Amygdala (tissue), 56 donors: Measurements from ENCODE around the gene CCN5.
"Not testable (repeated sequence)": the region's sequence is repeated elsewhere in the genome, so short reads cannot be mapped to it uniquely, and the experiment has no call there.

ENCODE experiments used
- DNase-seq, 56 donors: peaks; one replicate each; lab custom pipeline; 2025; lab: John Stamatoyannopoulos, UW

CCN5 gene

DNA sequence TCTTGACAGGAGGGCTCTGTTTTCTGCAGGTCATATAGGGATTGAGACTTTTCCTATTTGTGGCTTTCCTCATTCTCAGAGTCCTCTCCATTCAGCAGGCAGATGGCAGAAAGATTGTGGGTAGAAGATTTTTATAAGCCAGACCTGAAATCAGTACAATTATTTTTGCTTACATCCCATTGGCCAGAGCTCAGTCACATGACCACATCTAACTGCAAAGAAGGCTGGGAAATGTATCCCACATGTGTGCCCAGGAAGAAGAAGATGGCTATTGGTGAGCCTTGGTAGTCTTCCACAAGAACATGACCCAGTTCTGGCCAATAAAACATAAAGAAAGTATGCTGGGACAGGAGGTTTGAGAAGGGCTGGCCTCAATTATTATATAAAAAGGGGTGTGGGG, 21.5 kb upstream of the CCN5 start:
- DNase-seq, result no peak

DNA sequence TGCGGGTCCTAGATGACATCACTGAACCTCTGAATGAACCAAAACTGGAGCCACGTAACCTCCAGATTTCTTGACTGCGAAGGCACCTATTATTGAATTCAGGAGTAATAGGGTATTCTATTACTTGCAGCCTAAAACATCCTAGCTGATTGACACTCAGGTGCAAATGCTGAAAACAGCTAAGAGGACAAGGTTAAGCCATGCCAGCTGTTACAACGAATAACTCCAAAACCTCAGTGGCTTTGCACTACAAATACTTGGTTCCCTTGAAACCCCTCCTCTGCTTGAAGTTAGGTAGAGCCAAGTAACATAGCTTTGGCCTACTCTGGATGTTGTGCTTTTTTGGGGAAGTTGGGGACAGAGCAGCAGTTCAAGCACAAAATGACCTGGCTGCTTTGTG, 21.0 kb upstream of the CCN5 start:
- DNase-seq, result no peak

DNA sequence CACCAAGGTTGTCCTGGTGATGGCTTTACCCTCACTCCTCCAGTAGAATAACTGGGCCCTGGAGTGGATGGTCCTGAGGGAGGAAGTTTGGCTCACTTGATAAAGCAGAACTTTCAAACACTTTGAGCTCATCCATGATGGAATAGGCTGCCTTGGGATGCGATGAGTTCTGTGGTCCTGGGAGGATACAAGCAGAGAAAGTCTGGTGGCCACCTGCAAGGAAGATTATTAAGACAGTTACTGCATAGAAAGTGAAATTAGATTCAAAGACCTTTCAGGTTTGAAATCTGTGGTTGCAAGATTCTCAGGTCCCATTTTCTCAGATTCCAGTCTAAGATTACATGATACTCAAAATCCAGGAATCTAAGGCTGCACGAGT, 19.9 kb upstream of the CCN5 start:
- no peak for DNase-seq

DNA sequence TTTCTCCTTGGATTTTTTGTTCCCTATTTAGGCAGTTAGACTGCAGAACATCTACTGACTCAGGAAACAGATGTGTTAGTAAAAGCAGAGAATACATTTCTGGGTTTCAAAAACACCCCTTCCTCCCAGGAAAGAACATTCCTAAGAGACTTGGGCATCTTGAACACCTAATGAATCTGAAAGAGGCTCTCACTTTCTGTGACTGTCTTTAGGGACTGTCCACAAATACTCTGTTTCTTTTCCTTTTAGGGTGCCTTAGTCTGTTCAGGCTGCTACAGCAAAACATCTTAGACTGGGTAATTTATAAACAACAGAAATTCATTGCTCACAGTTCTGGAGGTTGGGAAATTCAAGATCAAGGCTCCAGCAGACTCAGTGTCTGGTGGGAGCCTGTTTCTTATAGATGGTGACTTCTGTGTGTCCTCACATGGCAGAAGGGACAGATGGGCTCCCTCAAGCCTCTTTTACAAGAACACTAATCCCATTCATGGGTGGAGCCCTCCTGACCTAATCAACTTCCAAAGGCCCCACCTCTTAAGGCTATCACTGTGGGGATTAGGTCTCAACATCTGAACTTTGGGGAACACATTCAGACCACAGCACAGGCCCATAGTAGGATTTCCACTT, 19.4 kb upstream of the CCN5 start:
- DNase-seq, result no peak

DNA sequence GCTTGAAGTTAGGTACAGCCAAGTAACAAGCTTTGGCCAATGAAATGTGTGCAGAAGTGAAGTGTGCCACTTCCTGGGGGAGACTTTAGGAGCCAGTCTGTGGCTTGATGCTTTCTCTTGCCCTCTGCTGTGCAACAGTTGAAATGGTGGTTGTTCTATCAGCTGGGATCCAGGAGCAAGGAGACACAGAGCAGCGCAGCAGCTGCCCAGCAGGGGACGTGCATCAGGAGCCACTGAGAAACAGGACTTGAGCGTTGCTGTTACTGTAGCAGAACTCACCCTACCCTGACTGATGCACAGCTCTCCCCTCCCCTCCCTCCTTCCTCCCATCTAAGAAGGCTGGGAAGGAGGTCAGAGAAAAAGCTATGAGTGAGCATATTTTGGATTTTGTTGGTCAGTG, 18.9 kb upstream of the CCN5 start:
- no peak for DNase-seq

DNA sequence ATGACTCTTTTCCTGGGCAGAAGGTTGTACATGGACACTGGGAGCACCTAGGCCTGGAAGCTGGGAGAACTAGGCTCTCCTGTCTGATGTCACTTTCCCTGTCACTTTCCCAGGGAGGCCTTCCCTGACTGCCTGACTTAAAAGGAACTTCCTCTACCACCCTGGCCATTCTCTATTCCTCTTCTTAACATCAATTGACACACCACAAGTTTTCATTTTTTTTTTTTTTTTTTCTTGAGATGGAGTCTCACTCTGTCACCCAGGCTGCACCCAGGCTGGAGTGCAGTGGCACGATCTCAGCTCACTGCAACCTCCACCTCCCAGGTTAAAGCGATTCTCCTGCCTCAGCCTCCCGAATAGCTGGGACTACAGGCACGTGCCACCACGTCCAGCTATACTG, 18.1 kb upstream of the CCN5 start:
- not testable (repeated sequence) for DNase-seq

DNA sequence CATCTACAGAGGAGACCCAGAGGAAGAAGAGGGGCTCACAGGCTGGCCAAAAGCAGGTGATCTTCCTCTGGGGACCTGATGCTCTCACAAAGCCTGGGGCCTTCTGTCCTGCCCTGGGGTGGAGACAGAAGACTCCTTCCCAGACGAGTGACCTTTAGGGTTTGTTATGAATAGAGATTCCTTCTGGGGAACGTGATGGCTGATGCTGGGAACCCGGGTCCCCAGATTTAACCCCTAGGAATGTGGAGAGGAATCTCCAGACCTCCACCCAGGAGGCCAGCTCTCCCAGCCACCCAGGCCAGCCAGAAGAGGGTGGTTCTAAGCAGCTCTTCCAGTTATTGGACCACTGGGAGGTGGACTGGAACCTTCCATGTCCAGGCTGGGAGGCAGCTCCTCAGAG, 16.8 kb upstream of the CCN5 start:
- no peak for DNase-seq

DNA sequence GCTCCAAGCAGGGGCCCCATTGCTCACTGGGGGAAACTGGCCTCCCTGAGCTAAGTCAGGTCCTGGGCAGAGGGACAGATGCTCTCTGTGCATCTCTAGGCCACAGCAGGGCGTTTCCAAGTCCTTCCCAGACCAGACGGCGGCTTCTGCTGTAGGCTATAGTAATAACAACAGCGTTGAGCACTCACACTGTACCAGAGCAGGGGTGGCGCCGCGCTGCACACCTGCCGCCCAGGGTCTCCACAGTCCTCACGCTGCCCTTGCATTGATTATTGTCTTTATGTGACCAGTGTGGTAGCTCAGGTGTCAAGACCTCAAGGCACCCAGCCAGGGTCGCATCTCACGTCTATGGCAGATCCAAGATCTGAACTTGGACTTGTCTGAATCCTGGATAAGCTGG, 14.9 kb upstream of the CCN5 start:
- no peak for DNase-seq

DNA sequence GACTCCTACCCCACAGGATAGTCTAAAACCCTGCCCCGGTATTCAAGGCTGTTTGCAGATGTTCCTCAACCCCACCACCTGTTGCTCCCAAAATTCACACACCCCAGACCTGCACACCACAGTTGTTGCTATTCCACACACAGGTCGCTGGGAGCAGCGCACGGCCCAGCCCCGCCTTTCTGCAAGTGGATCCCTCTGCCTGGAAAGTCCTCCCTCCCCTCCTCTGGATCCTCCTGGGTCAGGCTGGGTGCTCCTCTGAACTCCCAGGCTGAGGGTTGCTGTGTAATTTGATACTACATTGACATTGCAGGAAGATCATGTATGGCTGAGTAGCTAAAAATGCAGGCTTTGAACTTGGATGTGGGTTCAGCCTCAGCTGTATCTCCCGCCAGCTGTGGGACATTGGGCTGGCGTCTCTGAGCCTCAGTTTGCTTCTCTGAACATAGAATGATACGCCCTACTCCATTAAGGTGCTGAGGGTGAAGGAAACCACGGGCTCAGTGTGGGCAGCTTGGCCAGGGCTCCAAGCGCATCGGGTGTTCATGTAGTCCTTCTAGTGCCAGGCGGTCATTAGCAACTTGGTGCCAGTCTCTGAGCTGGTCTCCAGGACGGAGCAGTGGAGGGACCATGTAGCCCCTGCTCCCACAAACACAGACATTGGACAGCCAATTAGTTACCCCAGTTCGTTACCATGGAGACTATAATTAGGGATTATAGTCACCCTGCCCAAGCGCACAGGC, 13.9 kb upstream of the CCN5 start:
- peak in 1 of 56 donors; percentile 22 for DNase-seq

DNA sequence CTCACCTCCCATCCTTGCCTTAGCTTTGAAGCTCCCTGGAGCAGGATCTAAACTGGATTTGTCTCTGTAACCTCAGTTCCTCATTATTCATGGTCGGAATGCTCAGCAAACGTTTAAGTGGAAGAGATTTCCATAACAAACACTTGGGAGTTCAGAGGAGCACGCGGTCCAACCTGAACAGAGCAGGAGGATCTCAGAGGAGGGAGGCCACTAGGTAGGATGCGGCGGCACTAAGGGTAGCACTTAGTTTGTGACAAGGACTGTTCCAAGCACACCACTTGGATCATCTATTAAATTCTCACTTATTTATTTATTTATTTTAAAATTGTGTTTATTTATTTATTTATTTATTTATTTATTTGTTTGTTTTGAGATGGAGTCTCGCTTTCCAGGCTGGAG, 13.3 kb upstream of the CCN5 start:
- no peak for DNase-seq

DNA sequence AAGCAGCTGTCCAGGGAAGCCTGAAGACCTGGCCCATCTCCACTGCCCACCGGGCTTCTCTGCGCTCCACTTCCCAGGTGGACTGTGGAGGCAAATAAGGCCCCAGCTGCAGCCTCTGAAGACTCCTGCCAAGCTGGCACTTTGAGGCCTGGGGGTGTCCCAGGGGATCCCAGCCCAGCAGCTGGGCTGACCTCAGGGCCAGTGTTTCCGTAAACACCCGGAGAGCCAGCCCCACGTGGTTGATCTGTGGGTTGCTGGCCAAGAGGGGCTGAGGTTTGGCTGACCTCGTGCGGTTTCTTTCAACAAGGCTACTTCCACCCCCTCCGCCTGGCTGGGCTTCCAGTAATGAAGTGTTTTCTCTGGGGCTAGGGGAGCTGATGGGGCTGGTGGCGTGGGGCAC, 12.4 kb upstream of the CCN5 start:
- DNase-seq, result peak in 54 of 56 donors; percentile 36 to 94 (median 80)

DNA sequence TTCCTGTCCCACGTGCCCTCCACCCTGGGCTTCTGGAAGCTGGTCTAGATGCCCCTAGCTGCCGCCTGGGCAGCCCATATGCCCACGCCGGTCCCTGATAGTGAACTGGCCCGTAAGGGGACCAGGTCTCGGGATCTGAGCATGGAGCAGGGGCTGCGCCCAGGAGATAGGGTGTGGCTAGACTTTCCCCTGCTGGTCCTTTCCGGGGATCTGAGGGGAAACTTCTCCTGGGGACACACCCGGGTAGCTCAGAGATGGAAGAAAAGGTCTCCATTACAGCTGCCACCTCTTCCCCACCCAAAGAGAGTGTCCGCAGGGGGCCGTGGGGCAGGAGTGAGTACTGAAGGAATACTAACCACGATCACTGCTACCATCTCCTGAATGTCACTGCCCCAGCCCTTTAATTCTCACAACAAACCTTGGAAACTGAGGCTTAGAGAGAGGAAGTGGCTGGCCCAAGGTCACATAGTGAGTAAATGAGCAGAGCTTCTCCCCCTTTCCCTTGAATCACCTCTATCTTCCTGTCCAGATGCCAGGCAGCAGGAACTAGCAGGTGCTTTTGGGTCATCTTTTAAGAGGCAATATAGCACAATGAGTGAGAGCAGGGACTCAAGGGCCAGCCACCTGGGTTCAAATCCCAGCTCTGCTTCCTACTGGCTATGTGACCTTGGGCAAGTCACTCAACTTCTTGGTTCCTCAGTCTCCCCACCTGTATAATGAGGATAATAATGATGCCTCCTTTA, 11.8 kb upstream of the CCN5 start:
- DNase-seq, result no peak

DNA sequence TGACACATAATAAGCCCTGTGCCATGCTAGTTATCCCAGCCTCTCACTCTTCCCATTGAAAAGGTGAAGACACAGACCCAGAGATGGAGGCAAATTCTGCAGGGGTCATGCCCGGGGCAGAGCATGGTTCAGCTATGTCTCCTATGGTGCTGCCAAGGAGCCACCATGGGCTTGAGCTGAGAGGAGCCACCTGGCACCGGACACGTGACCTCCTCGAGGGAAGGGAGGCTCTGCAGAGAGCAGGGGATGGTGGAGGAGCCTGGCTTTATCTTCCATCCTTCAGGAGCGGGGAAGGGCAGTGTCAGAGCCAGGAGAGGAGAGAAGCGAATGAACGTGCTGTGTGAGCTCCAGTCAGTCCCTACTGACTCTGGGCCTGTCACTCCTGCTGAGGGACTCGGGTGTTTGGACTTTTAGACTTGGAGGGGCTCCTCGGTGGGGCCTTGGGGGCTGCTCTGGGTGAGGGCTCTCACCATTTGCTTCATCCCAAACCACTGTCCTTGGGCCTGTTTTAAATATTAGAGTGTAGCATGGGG, 11.1 kb upstream of the CCN5 start:
- no peak for DNase-seq

DNA sequence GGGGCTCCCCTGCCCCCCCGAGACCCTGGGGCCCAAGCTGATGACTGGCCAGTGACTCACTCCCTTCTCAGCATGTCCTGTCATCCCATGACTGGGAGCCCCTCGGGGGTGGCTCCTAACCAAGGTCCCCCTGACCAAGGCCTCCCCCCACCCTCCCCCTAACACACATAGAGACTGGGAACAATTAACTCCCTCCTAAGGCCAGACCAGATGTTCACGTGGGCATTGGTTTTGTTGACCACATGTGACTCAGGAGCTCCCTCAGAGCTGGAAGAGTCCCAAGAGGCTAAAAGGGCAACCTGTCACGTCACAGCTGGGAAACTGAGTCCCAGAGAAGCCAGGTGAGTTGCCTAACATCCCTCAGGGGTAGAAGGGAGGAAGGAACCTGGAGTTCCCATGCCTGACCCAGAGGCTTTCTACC, 10.6 kb upstream of the CCN5 start:
- no peak for DNase-seq

DNA sequence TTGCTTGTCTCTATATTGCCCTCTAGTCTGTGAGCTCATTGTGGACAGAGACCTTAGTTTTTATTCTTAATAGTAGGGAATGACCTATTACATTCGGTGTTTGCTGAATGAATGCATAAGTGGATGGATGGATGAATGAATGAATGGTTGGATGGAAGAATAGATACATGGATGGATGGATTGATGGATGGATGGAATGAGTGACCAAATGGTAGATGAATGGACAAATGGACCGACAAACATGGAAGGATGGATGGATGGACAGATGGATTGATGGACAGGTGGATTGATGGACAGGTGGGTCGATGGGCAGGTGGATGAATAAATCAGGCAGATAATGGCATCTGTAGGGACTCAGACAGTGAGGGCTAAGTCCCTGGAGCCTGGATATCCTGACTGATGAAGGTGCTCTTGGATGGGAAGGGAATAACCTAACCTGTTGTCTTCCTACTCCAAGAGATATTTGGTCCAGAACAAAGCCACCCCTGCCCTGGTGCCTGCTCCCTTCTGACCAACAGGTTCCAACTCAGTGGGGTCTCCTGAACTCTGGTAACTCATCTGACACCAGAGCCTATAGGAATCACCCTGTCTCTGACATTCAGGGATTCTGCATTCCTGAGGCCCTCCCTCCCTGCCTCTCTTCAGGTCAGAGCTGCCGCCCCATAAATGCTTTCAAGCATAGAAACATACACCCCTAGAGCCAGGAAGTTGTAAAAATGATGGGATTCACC, 9.6 kb upstream of the CCN5 start:
- DNase-seq, result no peak

DNA sequence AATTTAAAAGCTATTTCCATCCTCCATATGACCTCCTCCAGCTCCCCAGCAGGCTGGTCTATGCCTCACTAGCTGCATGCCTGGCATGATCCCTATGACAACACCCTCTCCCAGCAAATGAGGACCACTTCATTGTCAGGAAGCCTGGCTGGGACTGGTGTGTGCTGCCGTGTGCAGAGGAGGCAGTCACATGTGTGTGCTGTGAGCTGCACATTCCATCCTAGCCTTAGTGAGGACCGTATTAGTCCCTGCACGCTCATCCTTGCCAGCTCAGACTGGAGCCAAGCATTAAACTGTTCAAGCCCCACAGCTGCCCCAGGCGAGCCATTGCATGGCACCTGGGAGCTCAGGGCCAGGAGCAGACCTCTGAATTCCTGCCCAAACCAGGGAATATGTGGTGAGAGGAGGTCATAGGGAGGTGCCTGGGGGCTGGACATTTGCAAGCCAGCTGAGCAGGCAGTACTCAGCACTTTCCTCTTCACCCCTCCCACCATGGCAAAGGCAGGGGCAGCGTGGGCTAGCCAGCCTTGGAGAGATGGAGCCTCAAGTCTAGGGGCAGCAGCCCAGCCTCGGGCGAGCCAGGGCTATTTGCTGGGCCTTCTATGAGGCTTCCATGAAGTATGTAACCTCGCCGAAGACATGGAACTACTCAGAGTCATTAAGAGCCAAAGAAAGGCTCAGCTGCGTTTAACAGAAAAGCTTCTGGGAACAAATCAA, 8.7 kb upstream of the CCN5 start:
- peak in 2 of 56 donors; percentile 15 to 25 for DNase-seq

DNA sequence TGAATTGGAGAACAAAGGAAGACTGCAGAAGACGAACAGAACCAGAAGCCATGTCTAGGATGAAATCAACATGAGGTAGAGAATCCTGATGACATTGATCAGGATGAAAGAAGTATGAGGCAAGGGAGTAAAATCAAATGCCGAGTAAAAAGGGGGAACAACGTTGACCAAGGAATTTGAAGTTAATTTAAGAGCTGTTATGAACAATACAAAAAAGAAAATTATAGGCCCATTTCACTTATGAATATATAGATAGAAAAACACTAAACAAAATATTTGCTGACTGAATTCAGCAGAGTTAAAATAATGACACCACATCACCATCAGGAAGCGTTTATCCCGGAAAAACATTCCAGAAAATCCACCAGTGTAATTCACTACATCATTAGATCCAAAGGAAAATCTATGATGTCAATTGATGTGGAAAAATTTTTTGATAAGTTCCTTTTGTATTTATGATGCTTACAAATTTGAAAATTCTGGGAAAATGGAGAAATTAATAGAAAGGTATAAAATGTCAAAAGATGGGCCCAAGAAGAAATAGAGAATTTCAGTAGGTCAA, 8.1 kb upstream of the CCN5 start:
- no peak for DNase-seq

DNA sequence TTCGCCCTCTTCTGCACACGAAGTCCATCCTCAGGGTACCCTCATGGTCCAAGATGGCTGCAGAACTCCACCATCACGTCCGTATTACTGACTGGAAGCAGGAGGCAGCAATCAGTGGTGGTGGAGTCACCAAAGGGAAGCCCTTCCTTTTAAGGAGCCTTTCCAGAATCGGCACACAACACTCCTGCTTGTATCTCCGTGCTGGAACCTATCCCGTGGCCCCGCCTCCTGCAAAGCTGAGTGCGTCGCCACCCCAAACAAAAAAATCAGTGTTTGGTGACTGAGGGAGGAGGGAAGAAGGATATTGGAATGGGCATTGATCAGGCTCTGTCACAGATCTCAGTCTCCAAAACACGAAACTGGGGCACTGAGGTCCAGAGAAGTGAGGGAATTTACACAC, 5.8 kb upstream of the CCN5 start:
- no peak for DNase-seq

DNA sequence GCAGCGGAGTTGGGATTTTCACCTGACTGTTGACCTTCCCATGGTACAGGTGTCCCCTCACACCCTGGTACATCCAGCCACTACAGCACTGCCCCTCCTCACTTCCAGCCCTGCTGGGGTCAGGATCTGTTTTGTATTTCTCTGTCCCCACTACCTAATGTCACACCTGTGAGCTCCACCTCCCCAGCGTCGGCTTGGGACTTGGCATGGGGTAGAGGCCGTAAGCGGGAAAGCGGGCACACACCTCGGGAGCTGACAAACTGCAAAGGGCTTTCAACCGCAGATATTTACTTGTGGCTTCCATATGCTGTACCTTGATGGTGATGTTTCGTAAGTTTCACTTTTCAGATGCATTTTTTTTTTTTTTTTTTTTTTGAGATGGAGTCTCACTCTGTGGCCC, 5.4 kb upstream of the CCN5 start:
- DNase-seq, result no peak

DNA sequence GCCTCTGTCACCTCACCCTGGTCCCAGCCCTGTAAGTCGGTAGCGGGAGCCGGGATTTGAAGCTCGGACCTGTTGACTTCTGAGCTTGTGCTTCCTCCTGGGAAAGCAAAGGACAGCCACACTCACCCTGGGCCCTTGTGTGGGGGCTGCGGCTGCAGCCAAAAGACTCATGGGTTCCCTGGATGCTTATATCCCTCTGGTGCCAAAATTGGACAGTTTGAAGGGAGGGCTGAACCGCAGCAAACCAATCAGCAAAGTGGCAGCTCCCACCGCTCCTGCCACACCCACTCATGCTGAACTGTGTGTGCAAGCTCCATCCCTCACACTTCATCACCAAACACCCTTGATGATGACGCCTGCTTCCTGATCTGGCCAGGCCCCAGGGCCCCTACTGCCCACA, 3.9 kb upstream of the CCN5 start:
- no peak for DNase-seq
